NB4 (cell line): ENCODE data around the gene SCAPER.

ENCODE experiments used
- CTCF ChIP-seq: IDR thresholded peaks from one replicate; pipeline ENCODE4 v1.5.1; 2012; ENCODE audit warnings: low read depth, low read length
- MYC ChIP-seq: IDR thresholded peaks from 2 replicates; pipeline ENCODE4 v1.6.1; 2011; ENCODE audit warnings: low read depth, low read length
- POLR2A ChIP-seq: IDR thresholded peaks from 2 replicates; pipeline ENCODE4 v1.6.1; 2011; ENCODE audit warnings: mild to moderate bottlenecking; ENCODE audit not compliant: insufficient read length; ENCODE audit errors: extremely low read depth
- TF ChIP-seq, protein P1 (sequence below): IDR thresholded peaks from 2 replicates; pipeline ENCODE4 v1.6.1; 2011; ENCODE audit warnings: low read depth, low read length

DNA sequence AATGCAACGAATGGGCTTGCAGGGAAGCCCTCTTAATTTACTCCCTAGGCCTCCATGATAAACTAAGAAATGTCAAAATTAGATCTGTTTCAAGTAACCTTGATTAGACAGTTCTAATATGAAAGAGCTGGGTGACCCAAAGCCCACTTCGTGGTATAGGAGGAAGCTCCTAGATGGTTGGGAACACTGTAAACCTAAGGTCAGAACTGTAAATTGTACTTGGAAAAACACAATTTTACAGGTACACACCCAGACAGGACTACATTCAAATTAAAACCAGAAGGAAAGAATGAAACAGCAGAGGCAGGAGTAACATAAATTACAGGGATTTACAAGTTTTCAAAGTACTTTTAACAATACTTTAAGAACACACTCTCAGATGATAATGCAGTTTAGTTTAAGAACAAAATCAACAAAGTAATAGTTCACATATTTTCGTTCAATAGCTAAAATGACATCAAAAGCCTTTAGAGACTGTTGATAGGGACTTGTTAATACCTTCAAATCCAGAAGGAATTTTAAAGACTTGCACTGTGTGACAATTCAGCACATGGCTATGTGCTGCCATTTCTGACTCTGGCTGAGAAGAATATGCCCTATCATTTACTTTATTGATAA, 550.2 kb downstream of the SCAPER start:
- TF ChIP-seq CTCF (no peak), POLR2A (no peak), MYC (no peak)
- TF ChIP-seq, protein P1, sequence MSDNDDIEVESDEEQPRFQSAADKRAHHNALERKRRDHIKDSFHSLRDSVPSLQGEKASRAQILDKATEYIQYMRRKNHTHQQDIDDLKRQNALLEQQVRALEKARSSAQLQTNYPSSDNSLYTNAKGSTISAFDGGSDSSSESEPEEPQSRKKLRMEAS, result no peak
